Coronary artery (tissue), 2 donors: ENCODE data around the gene DYNLT5.

Experiments used
- DNase-seq: peaks from one replicate; pipeline ENCODE4 v3.0.0-alpha.2; 2017; ENCODE audit warnings: low spot score
- H3K27ac ChIP-seq, 2 donors: fragments of 200-600 bp; sonication (generic); one replicate each; pipeline ENCODE4 v1.5.1; 2016 to 2019
- H3K4me3 ChIP-seq: fragments of 200-600 bp; sonication (generic); 2 replicates; pipeline ENCODE4 v1.5.1; 2016; ENCODE audit warnings: mild to moderate bottlenecking, moderate library complexity
- TF ChIP-seq, protein P1 (sequence below): fragments of 200-600 bp; sonication (generic); IDR thresholded peaks from one replicate; pipeline ENCODE4 v1.5.1; 2019; ENCODE audit warnings: antibody characterized with exemption

Gene DYNLT5

GRCh38 chr1:66761221-66761620 lies 9.0 kb downstream of the DYNLT5 start:
- no peak overlapping the region for H3K4me3 ChIP-seq
- TF ChIP-seq, protein P1, sequence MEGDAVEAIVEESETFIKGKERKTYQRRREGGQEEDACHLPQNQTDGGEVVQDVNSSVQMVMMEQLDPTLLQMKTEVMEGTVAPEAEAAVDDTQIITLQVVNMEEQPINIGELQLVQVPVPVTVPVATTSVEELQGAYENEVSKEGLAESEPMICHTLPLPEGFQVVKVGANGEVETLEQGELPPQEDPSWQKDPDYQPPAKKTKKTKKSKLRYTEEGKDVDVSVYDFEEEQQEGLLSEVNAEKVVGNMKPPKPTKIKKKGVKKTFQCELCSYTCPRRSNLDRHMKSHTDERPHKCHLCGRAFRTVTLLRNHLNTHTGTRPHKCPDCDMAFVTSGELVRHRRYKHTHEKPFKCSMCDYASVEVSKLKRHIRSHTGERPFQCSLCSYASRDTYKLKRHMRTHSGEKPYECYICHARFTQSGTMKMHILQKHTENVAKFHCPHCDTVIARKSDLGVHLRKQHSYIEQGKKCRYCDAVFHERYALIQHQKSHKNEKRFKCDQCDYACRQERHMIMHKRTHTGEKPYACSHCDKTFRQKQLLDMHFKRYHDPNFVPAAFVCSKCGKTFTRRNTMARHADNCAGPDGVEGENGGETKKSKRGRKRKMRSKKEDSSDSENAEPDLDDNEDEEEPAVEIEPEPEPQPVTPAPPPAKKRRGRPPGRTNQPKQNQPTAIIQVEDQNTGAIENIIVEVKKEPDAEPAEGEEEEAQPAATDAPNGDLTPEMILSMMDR = no peak
- H3K27ac ChIP-seq = no peak overlapping the region
- DNase-seq = no peak

- no peak overlapping the region for H3K27ac ChIP-seq
- TF ChIP-seq, protein P1 = peak; percentile 41
- no peak for DNase-seq
- no peak overlapping the region for H3K4me3 ChIP-seq
Observed at GRCh38 chr1:66764994-66765578, 12.8 kb downstream of the DYNLT5 start.

- Histone ChIP-seq H3K4me3 (no peak overlapping the region), H3K27ac (no peak overlapping the region)
- TF ChIP-seq, protein P1 = no peak
- DNase-seq = no peak
Observed at GRCh38 chr1:66767626-66768025, 15.4 kb downstream of the DYNLT5 start.

- H3K4me3 ChIP-seq = no peak overlapping the region
- no peak overlapping the region for H3K27ac ChIP-seq
- no peak for DNase-seq
- TF ChIP-seq, protein P1 = no peak
Observed at GRCh38 chr1:66768965-66769364, 16.7 kb downstream of the DYNLT5 start.

- no peak overlapping the region for H3K27ac ChIP-seq
- H3K4me3 ChIP-seq = no peak overlapping the region
- TF ChIP-seq, protein P1 = no peak
- no peak for DNase-seq
Observed at GRCh38 chr1:66769512-66770229, 17.4 kb downstream of the DYNLT5 start.

DNA sequence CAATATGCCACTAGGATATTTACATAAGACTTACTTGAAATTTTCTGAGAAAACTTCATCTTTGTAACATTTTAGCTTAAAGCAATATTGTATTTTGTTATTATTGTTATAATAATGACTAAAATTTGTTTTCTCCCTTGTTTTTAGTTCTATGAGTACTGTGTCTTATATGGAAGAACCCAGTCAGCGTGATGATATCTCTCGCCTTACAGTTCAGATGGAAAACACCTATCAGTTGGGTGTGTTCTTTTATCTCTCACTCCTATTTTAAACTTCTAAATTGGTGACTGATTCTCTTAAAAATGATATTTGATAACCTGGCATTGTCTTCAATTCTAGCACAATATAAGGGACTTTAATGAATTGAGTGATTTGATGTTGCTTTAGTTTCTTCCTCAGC lies 18.0 kb downstream of the DYNLT5 start:
- DNase-seq = no peak
- Histone ChIP-seq H3K27ac (no peak overlapping the region), H3K4me3 (no peak overlapping the region)
- TF ChIP-seq, protein P1 = no peak

- DNase-seq = no peak
- TF ChIP-seq, protein P1 = no peak
- no peak overlapping the region for H3K4me3 ChIP-seq
- no peak overlapping the region for H3K27ac ChIP-seq
Observed at GRCh38 chr1:66770694-66771093, 18.4 kb downstream of the DYNLT5 start.
